ENCODE results near the gene GGA2. TPM values are rescaled to one million over a fixed set of nuclear protein-coding genes. Genes with fewer than 3 reads are reported as not detected.
"Not testable (repeated sequence)": the region's sequence is repeated elsewhere in the genome, so short reads cannot be mapped to it uniquely, and the experiment has no call there.

Gene GGA2
- total RNA-seq, 1 donor from 2014 or later, result 65.7 TPM

- no peak for DNase-seq (ENCODE audit: low spot score)
These were observed 13.6 kb upstream of the GGA2 start for GRCh38 chr16:23523876-23524385.

- no peak for DNase-seq (ENCODE audit: low spot score)
These were observed 13.0 kb upstream of the GGA2 start for GRCh38 chr16:23523321-23523720.

GRCh38 chr16:23521965-23522364, 11.7 kb upstream of the GGA2 start:
- no peak for DNase-seq (ENCODE audit: low spot score)

- no peak for DNase-seq (ENCODE audit: low spot score)
These were observed 10.9 kb upstream of the GGA2 start for GRCh38 chr16:23521037-23521743.

- no peak for DNase-seq (ENCODE audit: low spot score)
These were observed 10.2 kb upstream of the GGA2 start for GRCh38 chr16:23520500-23520899.

- DNase-seq (ENCODE audit: low spot score), result no peak
These were observed 9.0 kb upstream of the GGA2 start for GRCh38 chr16:23519282-23519681.

GRCh38 chr16:23518435-23518891, 8.2 kb upstream of the GGA2 start:
- no peak for DNase-seq (ENCODE audit: low spot score)

GRCh38 chr16:23516366-23517137, 6.3 kb upstream of the GGA2 start:
- no peak for DNase-seq (ENCODE audit: low spot score)

GRCh38 chr16:23515881-23516280, 5.6 kb upstream of the GGA2 start:
- no peak for DNase-seq (ENCODE audit: low spot score)

GRCh38 chr16:23514381-23515152, 4.3 kb upstream of the GGA2 start:
- no peak for DNase-seq (ENCODE audit: low spot score)

- DNase-seq (ENCODE audit: low spot score), result no peak
These were observed 1.9 kb upstream of the GGA2 start for GRCh38 chr16:23512168-23512695.

- DNase-seq (ENCODE audit: low spot score), result no peak
These were observed 1.4 kb upstream of the GGA2 start for GRCh38 chr16:23511731-23512130.

- DNase-seq (ENCODE audit: low spot score), result not testable (repeated sequence)
These were observed 599 bp upstream of the GGA2 start for GRCh38 chr16:23510915-23511270.

GRCh38 chr16:23509782-23510163, 521 bp downstream of the GGA2 start:
- no peak for DNase-seq (ENCODE audit: low spot score)

- DNase-seq (ENCODE audit: low spot score), result no peak
These were observed 896 bp downstream of the GGA2 start for GRCh38 chr16:23509441-23509754.

GRCh38 chr16:23508589-23509440, 1.5 kb downstream of the GGA2 start:
- DNase-seq (ENCODE audit: low spot score), result no peak

GRCh38 chr16:23506606-23506994, 3.7 kb downstream of the GGA2 start:
- DNase-seq (ENCODE audit: low spot score), result no peak

- DNase-seq (ENCODE audit: low spot score), result no peak
These were observed 4.4 kb downstream of the GGA2 start for GRCh38 chr16:23505671-23506605.

GRCh38 chr16:23505180-23505665, 5.1 kb downstream of the GGA2 start:
- no peak for DNase-seq (ENCODE audit: low spot score)

Data from mesenteric fat pad (tissue), 1 donor.